WTC11 (cell line): ENCODE measurements around the gene GEMIN7. TPM values are rescaled to one million over a fixed set of nuclear protein-coding genes. Genes with fewer than 3 reads are reported as not detected.

ENCODE experiments used
- ATAC-seq: fragments of 200-7000 bp; cut with Tn5 transposase; 2 replicates; pipeline ENCODE4 v1.10.0; 2021; ENCODE audit warnings: mild to moderate bottlenecking, moderate library complexity
- CTCF ChIA-PET: fragments of 300-600 bp; sonication (Branson Sonifier 250); formaldehyde crosslinking; loops from one replicate; lab custom pipeline; 2021; ENCODE audit warnings: antibody characterized with exemption; lab: Charles Lee
- POLR2A ChIA-PET: fragments of 350-600 bp; sonication (Branson Sonifier 250); formaldehyde crosslinking; loops from one replicate; lab custom pipeline; 2021; ENCODE audit warnings: antibody characterized with exemption; lab: Charles Lee
- DNase-seq: peaks from one replicate; pipeline ENCODE4 v3.0.0; 2021; ENCODE audit warnings: low spot score
- H3K27ac Mint-ChIP-seq: 2 replicates; pipeline ENCODE4 v1.8.0; 2021; ENCODE audit warnings: mixed read lengths
- H3K27me3 Mint-ChIP-seq: 2 replicates; pipeline ENCODE4 v1.8.0; 2021; ENCODE audit warnings: low read depth, mild to moderate bottlenecking, moderate library complexity, mixed read lengths
- H3K36me3 Mint-ChIP-seq: 2 replicates; pipeline ENCODE4 v1.8.0; 2021; ENCODE audit warnings: mixed read lengths
- H3K4me1 Mint-ChIP-seq: 2 replicates; pipeline ENCODE4 v1.8.0; 2022; ENCODE audit warnings: mixed read lengths
- H3K4me3 Mint-ChIP-seq: 2 replicates; pipeline ENCODE4 v1.8.0; 2021; ENCODE audit warnings: mild to moderate bottlenecking, moderate library complexity, mixed read lengths
- H3K9me3 Mint-ChIP-seq: 2 replicates; pipeline ENCODE4 v1.8.0; 2021; ENCODE audit warnings: mixed read lengths
- CBFB ChIP-seq: sonication (generic); formaldehyde crosslinking; IDR thresholded peaks from 2 replicates; pipeline ENCODE4 v1.8.1; 2022; ENCODE audit warnings: mild to moderate bottlenecking, low read depth, missing genetic modification reagents
- FOXK1 ChIP-seq: sonication (generic); formaldehyde crosslinking; IDR thresholded peaks from 2 replicates; pipeline ENCODE4 v1.8.0; 2022; ENCODE audit warnings: mild to moderate bottlenecking, moderate library complexity, missing genetic modification reagents
- GABPB1 ChIP-seq: sonication (generic); formaldehyde crosslinking; IDR thresholded peaks from 2 replicates; pipeline ENCODE4 v1.8.1; 2023; ENCODE audit warnings: mild to moderate bottlenecking, missing genetic modification reagents
- GTF2I ChIP-seq: fragments of 250-450 bp; sonication (Bioruptor Pico); conservative IDR thresholded peaks from 2 replicates; pipeline ENCODE4 v1.4.0; 2021; ENCODE audit warnings: mild to moderate bottlenecking
- NR2C2 ChIP-seq: sonication (generic); formaldehyde crosslinking; IDR thresholded peaks from 2 replicates; pipeline ENCODE4 v1.8.0; 2022; ENCODE audit warnings: mild to moderate bottlenecking, missing genetic modification reagents
- PRRX2 ChIP-seq: fragments of 250-450 bp; sonication (Bioruptor Pico); IDR thresholded peaks from 2 replicates; pipeline ENCODE4 v1.8.0; 2021; ENCODE audit warnings: mild to moderate bottlenecking
- SP1 ChIP-seq: sonication (generic); formaldehyde crosslinking; conservative IDR thresholded peaks from 2 replicates; pipeline ENCODE4 v1.8.1; 2022; ENCODE audit warnings: missing genetic modification reagents
- TEAD1 ChIP-seq: sonication (generic); formaldehyde crosslinking; IDR thresholded peaks from 2 replicates; pipeline ENCODE4 v1.8.0; 2022; ENCODE audit warnings: mild to moderate bottlenecking, missing genetic modification reagents
- ZNF219 ChIP-seq: sonication (generic); formaldehyde crosslinking; IDR thresholded peaks from 2 replicates; pipeline ENCODE4 v1.8.0; 2023; ENCODE audit warnings: missing genetic modification reagents, mild to moderate bottlenecking, borderline replicate concordance
- ZNF232 ChIP-seq: sonication (generic); formaldehyde crosslinking; IDR thresholded peaks from 2 replicates; pipeline ENCODE4 v1.8.0; 2022; ENCODE audit warnings: mild to moderate bottlenecking, missing genetic modification reagents
- ZNF317 ChIP-seq: sonication (generic); formaldehyde crosslinking; IDR thresholded peaks from 2 replicates; pipeline ENCODE4 v1.8.1; 2023; ENCODE audit warnings: low read depth, mild to moderate bottlenecking, moderate library complexity, missing genetic modification reagents, borderline replicate concordance
- ZNF423 ChIP-seq: fragments of 250-450 bp; sonication (Bioruptor Pico); IDR thresholded peaks from 2 replicates; pipeline ENCODE4 v2.1.2; 2022; ENCODE audit warnings: mild to moderate bottlenecking, moderate library complexity
- total RNA-seq: library from RNA; stranded (reverse); gene quantifications from 3 replicates; pipeline ENCODE4 v1.2.3, GENCODE V29; 2021
- TF ChIP-seq, protein P1 (sequence below): sonication (generic); formaldehyde crosslinking; IDR thresholded peaks from 2 replicates; pipeline ENCODE4 v1.8.1; 2023; ENCODE audit warnings: mild to moderate bottlenecking, missing genetic modification reagents, moderate library complexity
- TF ChIP-seq, protein P2 (sequence below): fragments of 250-450 bp; sonication (Bioruptor Pico); IDR thresholded peaks from 2 replicates; pipeline ENCODE4 v1.8.0; 2021; ENCODE audit warnings: mild to moderate bottlenecking
- TF ChIP-seq, protein P3 (sequence below): sonication (generic); formaldehyde crosslinking; IDR thresholded peaks from 2 replicates; pipeline ENCODE4 v1.8.1; 2023; ENCODE audit warnings: mild to moderate bottlenecking, missing genetic modification reagents, moderate library complexity
- TF ChIP-seq, protein P4 (sequence below): sonication (generic); formaldehyde crosslinking; IDR thresholded peaks from 2 replicates; pipeline ENCODE4 v1.8.0; 2023; ENCODE audit warnings: missing genetic modification reagents
- TF ChIP-seq, protein P5 (sequence below): sonication (generic); formaldehyde crosslinking; IDR thresholded peaks from 2 replicates; pipeline ENCODE4 v1.8.1; 2023; ENCODE audit warnings: mild to moderate bottlenecking, moderate library complexity, missing genetic modification reagents
- TF ChIP-seq, protein P6 (sequence below): sonication (generic); formaldehyde crosslinking; IDR thresholded peaks from 2 replicates; pipeline ENCODE4 v1.8.0; 2023; ENCODE audit warnings: mild to moderate bottlenecking, missing genetic modification reagents
- TF ChIP-seq, protein P7 (sequence below): sonication (generic); formaldehyde crosslinking; IDR thresholded peaks from 2 replicates; pipeline ENCODE4 v1.8.0; 2023; ENCODE audit warnings: missing genetic modification reagents, mild to moderate bottlenecking, borderline replicate concordance

The GEMIN7 gene
- total RNA-seq, 1 experiment from 2014 or later: 55.0 TPM

DNA sequence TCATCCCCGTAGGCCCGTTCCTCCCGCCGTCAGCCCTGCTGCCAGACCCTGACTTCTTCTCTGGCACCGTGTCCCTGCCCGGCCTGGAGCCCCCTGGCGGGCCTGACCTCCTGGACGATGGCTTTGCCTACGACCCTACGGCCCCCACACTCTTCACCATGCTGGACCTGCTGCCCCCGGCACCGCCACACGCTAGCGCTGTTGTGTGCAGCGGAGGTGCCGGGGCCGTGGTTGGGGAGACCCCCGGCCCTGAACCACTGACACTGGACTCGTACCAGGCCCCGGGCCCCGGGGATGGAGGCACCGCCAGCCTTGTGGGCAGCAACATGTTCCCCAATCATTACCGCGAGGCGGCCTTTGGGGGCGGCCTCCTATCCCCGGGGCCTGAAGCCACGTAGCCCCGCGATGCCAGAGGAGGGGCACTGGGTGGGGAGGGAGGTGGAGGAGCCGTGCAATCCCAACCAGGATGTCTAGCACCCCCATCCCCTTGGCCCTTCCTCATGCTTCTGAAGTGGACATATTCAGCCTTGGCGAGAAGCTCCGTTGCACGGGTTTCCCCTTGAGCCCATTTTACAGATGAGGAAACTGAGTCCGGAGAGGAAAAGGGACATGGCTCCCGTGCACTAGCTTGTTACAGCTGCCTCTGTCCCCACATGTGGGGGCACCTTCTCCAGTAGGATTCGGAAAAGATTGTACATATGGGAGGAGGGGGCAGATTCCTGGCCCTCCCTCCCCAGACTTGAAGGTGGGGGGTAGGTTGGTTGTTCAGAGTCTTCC is 41.5 kb upstream of the GEMIN7 start:
- no peaks in the 10 kb centered on the region for H3K27me3 Mint-ChIP-seq
- ATAC-seq (no peak), DNase-seq (no peak)
- ChIA-PET CTCF (interaction anchor here (1.3 to 2.7 kb wide), 5 partner anchors 19 to 88 kb away, joined by 3 to 32 read pairs (median 5); no protein-coding TSS in a partner anchor), POLR2A (no interaction called here)
- peaks cover 10% of the 10 kb centered on the region for H3K4me1 Mint-ChIP-seq
- H3K36me3 Mint-ChIP-seq: peaks cover 39% of the 10 kb centered on the region
- H3K27ac Mint-ChIP-seq: no peak overlapping the region
- TF ChIP-seq ZNF317 (CRISPR knock-in tag): no peak
- TF ChIP-seq, protein P1, sequence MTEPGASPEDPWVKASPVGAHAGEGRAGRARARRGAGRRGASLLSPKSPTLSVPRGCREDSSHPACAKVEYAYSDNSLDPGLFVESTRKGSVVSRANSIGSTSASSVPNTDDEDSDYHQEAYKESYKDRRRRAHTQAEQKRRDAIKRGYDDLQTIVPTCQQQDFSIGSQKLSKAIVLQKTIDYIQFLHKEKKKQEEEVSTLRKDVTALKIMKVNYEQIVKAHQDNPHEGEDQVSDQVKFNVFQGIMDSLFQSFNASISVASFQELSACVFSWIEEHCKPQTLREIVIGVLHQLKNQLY (CRISPR knock-in tag): no peak
- TF ChIP-seq CBFB (CRISPR knock-in tag): no peak
- TF ChIP-seq, protein P2, sequence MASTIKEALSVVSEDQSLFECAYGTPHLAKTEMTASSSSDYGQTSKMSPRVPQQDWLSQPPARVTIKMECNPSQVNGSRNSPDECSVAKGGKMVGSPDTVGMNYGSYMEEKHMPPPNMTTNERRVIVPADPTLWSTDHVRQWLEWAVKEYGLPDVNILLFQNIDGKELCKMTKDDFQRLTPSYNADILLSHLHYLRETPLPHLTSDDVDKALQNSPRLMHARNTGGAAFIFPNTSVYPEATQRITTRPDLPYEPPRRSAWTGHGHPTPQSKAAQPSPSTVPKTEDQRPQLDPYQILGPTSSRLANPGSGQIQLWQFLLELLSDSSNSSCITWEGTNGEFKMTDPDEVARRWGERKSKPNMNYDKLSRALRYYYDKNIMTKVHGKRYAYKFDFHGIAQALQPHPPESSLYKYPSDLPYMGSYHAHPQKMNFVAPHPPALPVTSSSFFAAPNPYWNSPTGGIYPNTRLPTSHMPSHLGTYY (CRISPR knock-in tag): no peak
- TF ChIP-seq, protein P3, sequence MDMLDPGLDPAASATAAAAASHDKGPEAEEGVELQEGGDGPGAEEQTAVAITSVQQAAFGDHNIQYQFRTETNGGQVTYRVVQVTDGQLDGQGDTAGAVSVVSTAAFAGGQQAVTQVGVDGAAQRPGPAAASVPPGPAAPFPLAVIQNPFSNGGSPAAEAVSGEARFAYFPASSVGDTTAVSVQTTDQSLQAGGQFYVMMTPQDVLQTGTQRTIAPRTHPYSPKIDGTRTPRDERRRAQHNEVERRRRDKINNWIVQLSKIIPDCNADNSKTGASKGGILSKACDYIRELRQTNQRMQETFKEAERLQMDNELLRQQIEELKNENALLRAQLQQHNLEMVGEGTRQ (CRISPR knock-in tag): no peak
- TF ChIP-seq, protein P4, sequence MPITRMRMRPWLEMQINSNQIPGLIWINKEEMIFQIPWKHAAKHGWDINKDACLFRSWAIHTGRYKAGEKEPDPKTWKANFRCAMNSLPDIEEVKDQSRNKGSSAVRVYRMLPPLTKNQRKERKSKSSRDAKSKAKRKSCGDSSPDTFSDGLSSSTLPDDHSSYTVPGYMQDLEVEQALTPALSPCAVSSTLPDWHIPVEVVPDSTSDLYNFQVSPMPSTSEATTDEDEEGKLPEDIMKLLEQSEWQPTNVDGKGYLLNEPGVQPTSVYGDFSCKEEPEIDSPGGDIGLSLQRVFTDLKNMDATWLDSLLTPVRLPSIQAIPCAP (CRISPR knock-in tag): no peak
- no peak for TF ChIP-seq PRRX2
- no peak for TF ChIP-seq NR2C2
- no peak for TF ChIP-seq ZNF423 (CRISPR knock-in tag)
- no peak for TF ChIP-seq TEAD1 (CRISPR knock-in tag)
- TF ChIP-seq GTF2I (CRISPR knock-in tag): no peak
- TF ChIP-seq, protein P5, sequence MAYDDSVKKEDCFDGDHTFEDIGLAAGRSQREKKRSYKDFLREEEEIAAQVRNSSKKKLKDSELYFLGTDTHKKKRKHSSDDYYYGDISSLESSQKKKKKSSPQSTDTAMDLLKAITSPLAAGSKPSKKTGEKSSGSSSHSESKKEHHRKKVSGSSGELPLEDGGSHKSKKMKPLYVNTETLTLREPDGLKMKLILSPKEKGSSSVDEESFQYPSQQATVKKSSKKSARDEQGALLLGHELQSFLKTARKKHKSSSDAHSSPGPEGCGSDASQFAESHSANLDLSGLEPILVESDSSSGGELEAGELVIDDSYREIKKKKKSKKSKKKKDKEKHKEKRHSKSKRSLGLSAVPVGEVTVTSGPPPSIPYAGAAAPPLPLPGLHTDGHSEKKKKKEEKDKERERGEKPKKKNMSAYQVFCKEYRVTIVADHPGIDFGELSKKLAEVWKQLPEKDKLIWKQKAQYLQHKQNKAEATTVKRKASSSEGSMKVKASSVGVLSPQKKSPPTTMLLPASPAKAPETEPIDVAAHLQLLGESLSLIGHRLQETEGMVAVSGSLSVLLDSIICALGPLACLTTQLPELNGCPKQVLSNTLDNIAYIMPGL (CRISPR knock-in tag): no peak
- no peak overlapping the region for H3K4me3 Mint-ChIP-seq
- peaks cover 3% of the 10 kb centered on the region; the same call in 1 of the 2 replicates for H3K9me3 Mint-ChIP-seq

DNA sequence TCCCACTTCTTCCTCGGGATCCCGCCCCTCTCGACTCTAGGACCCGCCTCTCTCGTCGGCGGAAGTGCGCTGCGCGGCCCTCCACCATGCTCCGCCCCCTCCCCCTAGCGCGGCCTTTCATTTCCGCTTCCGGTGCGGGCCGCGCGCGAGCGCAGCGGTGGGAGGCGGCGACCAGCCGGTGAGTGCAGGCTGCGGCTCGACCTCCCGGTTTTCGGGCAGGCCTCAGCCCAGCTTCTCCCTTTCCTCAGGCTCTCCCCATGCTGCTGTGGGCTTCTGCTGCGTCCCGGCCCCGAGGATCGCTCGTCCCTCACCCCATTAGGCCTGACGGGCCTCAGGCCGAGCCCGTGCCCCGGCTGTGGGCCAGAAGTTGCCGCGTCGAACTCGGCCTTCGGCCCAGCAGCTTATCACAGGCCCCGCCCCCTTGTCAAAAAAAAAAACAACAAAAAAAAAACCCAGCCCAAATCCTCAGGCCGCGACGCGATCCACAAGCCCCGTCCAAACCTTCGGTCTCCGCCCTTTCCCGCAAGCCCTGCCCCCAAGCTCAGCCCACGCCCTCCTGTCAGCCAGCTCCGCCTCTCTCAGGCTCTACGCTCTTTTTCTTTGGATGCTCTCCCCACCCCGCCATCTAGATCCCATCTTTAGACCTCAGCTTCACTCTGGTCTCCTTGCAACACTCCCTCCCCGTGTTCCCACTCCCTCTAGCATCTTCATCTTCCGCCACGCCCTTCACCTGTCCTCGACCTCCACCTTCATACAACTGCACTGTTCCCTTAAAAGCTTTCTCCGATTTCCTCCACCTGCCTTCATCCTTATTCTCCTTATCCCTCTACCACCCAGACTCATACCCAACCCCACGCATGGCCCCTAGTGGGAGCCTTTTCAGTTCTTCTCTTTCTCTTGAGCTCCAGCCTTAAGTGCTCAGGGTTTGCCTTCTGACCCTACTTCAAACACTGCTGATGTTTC is 39.8 kb upstream of the GEMIN7 start, which contains the start of gene CLASRP:
Gene CLASRP, plus strand, starts transcription at position 115 of the 963 bp plus-strand sequence. CDS start 1,168 bp downstream, outside the sequence.
- Mint-ChIP-seq H3K27ac (peak within 1 kb of the TSS; percentile 92), H3K4me1 (peaks cover 10% of the 10 kb centered on the region), H3K36me3 (peaks cover 36% of the 10 kb centered on the region), H3K27me3 (no peaks in the 10 kb centered on the region), H3K4me3 (peak within 1 kb of the TSS; percentile 98), H3K9me3 (no peaks in the 10 kb centered on the region)
- ChIA-PET CTCF (interaction anchor here (0.6 to 2.7 kb wide), 16 partner anchors 13 to 935 kb away, joined by 3 to 32 read pairs (median 4); partner anchors contain the start of gene BLOC1S3), POLR2A (interaction anchor here (0.6 to 1.5 kb wide), 6 partner anchors 12 to 133 kb away, joined by 3 to 9 read pairs (median 4); partner anchors contain the start of genes APOE and GEMIN7)
- peak; percentile 89 for DNase-seq
- peak; percentile 92 for ATAC-seq
- TF ChIP-seq ZNF219 (CRISPR knock-in tag) (no peak), GABPB1 (CRISPR knock-in tag) (peak; percentile 79), ZNF232 (CRISPR knock-in tag) (peak; percentile 70; the same call in 1 of the 2 replicates), FOXK1 (CRISPR knock-in tag) (peak; percentile 72), SP1 (peak; percentile 86)
- TF ChIP-seq, protein P6, sequence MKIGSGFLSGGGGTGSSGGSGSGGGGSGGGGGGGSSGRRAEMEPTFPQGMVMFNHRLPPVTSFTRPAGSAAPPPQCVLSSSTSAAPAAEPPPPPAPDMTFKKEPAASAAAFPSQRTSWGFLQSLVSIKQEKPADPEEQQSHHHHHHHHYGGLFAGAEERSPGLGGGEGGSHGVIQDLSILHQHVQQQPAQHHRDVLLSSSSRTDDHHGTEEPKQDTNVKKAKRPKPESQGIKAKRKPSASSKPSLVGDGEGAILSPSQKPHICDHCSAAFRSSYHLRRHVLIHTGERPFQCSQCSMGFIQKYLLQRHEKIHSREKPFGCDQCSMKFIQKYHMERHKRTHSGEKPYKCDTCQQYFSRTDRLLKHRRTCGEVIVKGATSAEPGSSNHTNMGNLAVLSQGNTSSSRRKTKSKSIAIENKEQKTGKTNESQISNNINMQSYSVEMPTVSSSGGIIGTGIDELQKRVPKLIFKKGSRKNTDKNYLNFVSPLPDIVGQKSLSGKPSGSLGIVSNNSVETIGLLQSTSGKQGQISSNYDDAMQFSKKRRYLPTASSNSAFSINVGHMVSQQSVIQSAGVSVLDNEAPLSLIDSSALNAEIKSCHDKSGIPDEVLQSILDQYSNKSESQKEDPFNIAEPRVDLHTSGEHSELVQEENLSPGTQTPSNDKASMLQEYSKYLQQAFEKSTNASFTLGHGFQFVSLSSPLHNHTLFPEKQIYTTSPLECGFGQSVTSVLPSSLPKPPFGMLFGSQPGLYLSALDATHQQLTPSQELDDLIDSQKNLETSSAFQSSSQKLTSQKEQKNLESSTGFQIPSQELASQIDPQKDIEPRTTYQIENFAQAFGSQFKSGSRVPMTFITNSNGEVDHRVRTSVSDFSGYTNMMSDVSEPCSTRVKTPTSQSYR: no peak
- TF ChIP-seq, protein P7, sequence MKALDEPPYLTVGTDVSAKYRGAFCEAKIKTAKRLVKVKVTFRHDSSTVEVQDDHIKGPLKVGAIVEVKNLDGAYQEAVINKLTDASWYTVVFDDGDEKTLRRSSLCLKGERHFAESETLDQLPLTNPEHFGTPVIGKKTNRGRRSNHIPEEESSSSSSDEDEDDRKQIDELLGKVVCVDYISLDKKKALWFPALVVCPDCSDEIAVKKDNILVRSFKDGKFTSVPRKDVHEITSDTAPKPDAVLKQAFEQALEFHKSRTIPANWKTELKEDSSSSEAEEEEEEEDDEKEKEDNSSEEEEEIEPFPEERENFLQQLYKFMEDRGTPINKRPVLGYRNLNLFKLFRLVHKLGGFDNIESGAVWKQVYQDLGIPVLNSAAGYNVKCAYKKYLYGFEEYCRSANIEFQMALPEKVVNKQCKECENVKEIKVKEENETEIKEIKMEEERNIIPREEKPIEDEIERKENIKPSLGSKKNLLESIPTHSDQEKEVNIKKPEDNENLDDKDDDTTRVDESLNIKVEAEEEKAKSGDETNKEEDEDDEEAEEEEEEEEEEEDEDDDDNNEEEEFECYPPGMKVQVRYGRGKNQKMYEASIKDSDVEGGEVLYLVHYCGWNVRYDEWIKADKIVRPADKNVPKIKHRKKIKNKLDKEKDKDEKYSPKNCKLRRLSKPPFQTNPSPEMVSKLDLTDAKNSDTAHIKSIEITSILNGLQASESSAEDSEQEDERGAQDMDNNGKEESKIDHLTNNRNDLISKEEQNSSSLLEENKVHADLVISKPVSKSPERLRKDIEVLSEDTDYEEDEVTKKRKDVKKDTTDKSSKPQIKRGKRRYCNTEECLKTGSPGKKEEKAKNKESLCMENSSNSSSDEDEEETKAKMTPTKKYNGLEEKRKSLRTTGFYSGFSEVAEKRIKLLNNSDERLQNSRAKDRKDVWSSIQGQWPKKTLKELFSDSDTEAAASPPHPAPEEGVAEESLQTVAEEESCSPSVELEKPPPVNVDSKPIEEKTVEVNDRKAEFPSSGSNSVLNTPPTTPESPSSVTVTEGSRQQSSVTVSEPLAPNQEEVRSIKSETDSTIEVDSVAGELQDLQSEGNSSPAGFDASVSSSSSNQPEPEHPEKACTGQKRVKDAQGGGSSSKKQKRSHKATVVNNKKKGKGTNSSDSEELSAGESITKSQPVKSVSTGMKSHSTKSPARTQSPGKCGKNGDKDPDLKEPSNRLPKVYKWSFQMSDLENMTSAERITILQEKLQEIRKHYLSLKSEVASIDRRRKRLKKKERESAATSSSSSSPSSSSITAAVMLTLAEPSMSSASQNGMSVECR (CRISPR knock-in tag): peak; percentile 62; the same call in 1 of the 2 replicates
